ENCODE measurements around the gene SOCS1. TPM values are rescaled to one million over a fixed set of nuclear protein-coding genes. Genes with fewer than 3 reads are reported as not detected.

The SOCS1 gene
- total RNA-seq, 3 donors from 2014 or later (not counting 1 experiment from before 2014, with no cell fraction given) = 21.7 to 74.7 (median 27.2) TPM

GRCh38 chr16:11234884-11235702 is 20.9 kb downstream of the SOCS1 start:
- 44% methylated on average over 11 of the region's 13 CpGs for WGBS (ENCODE audit: insufficient coverage)
- ATAC-seq (peak; percentile 37 to 48 (median 38)), DNase-seq (no peak)
- no peaks in the 10 kb centered on the region for H3K9me3 ChIP-seq (ENCODE audit: control insufficient read depth, insufficient read depth, low read length)
- Mint-ChIP-seq H3K27ac (peak overlapping the region; percentile 84 to 92), H3K4me3 (peak overlapping the region; percentile 36), H3K36me3 (no peaks in the 10 kb centered on the region), H3K4me1 (peaks cover 62% of the 10 kb centered on the region in 2 donors), H3K9me3 (no peaks in the 10 kb centered on the region), H3K27me3 (ENCODE audit: low read depth in 2 of 2) (no peaks in the 10 kb centered on the region)
- H3K27ac ChIP-seq (ENCODE audit: low read length) = peak overlapping the region; percentile 37
- H3K36me3 ChIP-seq (ENCODE audit: control insufficient read depth, insufficient read depth, low read length) = no peaks in the 10 kb centered on the region
- intact Hi-C loops (cut with micrococcal nuclease) = loop anchor here (2.0 to 10.0 kb wide), 2 partner anchors 18 to 360 kb away; partner anchors contain the start of gene CIITA
- H3K4me1 ChIP-seq (ENCODE audit: control insufficient read depth, insufficient read depth, low read length) = peaks cover 76% of the 10 kb centered on the region
- no peak for TF ChIP-seq CTCF (IDR thresholded peaks at IDR 0.05)
- H3K27me3 ChIP-seq (ENCODE audit: control insufficient read depth, insufficient read depth, low read length) = no peaks in the 10 kb centered on the region
- no peak overlapping the region for H3K4me3 ChIP-seq (ENCODE audit: low read length)

GRCh38 chr16:11233727-11234376 is 22.2 kb downstream of the SOCS1 start:
- H3K4me1 ChIP-seq (ENCODE audit: control insufficient read depth, insufficient read depth, low read length) = peaks cover 73% of the 10 kb centered on the region
- 32% methylated on average over 6 of the region's 8 CpGs for WGBS (ENCODE audit: insufficient coverage)
- peak overlapping the region; percentile 87 for H3K27ac ChIP-seq (ENCODE audit: low read length)
- no peak for TF ChIP-seq CTCF (IDR thresholded peaks at IDR 0.05)
- Mint-ChIP-seq H3K9me3 (no peaks in the 10 kb centered on the region), H3K4me1 (peaks cover 59 to 62% of the 10 kb centered on the region in 2 donors), H3K4me3 (peak overlapping the region; percentile 74), H3K36me3 (no peaks in the 10 kb centered on the region), H3K27me3 (ENCODE audit: low read depth in 2 of 2) (no peaks in the 10 kb centered on the region), H3K27ac (peak overlapping the region; percentile 84 to 92)
- no peak overlapping the region for H3K4me3 ChIP-seq (ENCODE audit: low read length)
- H3K9me3 ChIP-seq (ENCODE audit: control insufficient read depth, insufficient read depth, low read length) = no peaks in the 10 kb centered on the region
- peak in 1 of 2 donors; percentile 66 for DNase-seq
- intact Hi-C loops (cut with micrococcal nuclease) = loop anchor here (1.0 to 10.0 kb wide), 3 partner anchors 9 to 359 kb away; partner anchors contain the start of gene CIITA
- no peaks in the 10 kb centered on the region for H3K36me3 ChIP-seq (ENCODE audit: control insufficient read depth, insufficient read depth, low read length)
- H3K27me3 ChIP-seq (ENCODE audit: control insufficient read depth, insufficient read depth, low read length) = no peaks in the 10 kb centered on the region
- peak in 1 of 3 donors; percentile 17 for ATAC-seq

GRCh38 chr16:11232852-11233726 is 22.9 kb downstream of the SOCS1 start:
- Mint-ChIP-seq H3K4me1 (peaks cover 56 to 59% of the 10 kb centered on the region in 2 donors), H3K4me3 (peak overlapping the region; percentile 74), H3K27ac (peak overlapping the region; percentile 84 to 92), H3K27me3 (ENCODE audit: low read depth in 2 of 2) (no peaks in the 10 kb centered on the region), H3K36me3 (no peaks in the 10 kb centered on the region), H3K9me3 (no peaks in the 10 kb centered on the region)
- Histone ChIP-seq H3K36me3 (ENCODE audit: control insufficient read depth, insufficient read depth, low read length) (no peaks in the 10 kb centered on the region), H3K27ac (ENCODE audit: low read length) (peak overlapping the region; percentile 87), H3K4me3 (ENCODE audit: low read length) (peak overlapping the region; percentile 4), H3K4me1 (ENCODE audit: control insufficient read depth, insufficient read depth, low read length) (peaks cover 68% of the 10 kb centered on the region), H3K27me3 (ENCODE audit: control insufficient read depth, insufficient read depth, low read length) (no peaks in the 10 kb centered on the region), H3K9me3 (ENCODE audit: control insufficient read depth, insufficient read depth, low read length) (no peaks in the 10 kb centered on the region)
- WGBS (ENCODE audit: insufficient coverage) = 3% methylated on average over 35 of the region's 35 CpGs
- ATAC-seq (peak; percentile 70 to 85 (median 79)), DNase-seq (peak; percentile 65 to 91)
- intact Hi-C loops (cut with micrococcal nuclease) = loop anchor here (1.0 to 10.0 kb wide), 2 partner anchors 8 to 358 kb away; partner anchors contain the start of gene CIITA
- no peak for TF ChIP-seq CTCF (IDR thresholded peaks at IDR 0.05)
